GM12873 (cell line): Measurements from ENCODE around the gene POLE4.

ENCODE experiments used
- TF ChIP-seq, protein P1 (sequence below): IDR thresholded peaks from 2 replicates; pipeline ENCODE4 v1.5.1; 2012; ENCODE audit warnings: low read depth, mild to moderate bottlenecking, moderate library complexity, low read length, control low read depth; ENCODE audit not compliant: insufficient read depth; ENCODE audit errors: missing control alignments

POLE4 gene, protein sequence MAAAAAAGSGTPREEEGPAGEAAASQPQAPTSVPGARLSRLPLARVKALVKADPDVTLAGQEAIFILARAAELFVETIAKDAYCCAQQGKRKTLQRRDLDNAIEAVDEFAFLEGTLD

DNA sequence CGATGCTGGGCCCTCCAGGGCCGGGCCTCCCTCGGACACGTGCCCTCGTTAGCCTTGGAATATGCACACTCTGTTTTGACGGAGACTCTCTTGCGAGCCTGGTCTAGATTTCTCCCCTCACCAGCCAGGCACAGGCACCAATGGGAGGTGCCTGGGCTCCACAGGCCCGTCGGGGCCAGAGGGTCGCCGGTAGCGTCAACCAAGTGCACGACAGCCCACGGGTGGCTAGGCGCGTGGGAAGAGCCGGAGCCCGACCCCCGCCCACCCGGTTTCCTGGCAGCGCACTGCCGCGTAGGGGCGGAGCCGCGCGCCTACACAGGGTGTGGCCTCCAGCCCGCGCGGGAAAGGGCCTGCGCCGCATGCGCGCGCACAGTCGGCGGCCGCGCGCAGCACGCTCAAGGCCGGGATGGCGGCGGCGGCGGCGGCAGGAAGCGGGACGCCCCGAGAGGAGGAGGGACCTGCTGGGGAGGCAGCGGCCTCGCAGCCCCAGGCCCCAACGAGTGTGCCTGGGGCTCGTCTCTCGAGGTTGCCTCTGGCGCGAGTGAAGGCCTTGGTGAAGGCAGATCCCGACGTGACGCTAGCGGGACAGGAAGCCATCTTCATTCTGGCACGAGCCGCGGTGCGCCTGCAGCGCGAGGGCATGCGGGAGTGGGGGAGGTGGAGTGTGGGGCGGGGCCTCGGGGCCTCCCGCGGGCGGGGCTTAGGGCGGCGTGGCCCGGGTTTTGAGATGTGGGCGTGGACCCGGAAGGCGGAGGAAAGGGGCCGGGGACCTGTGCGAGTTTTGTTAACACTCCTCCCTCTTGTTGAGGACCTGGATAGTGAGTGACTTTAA, at the start of gene POLE4:
Gene POLE4 (plus strand): TSS at position 370 of the 832 bp plus-strand sequence. CDS start 37 bp downstream, at position 407.
- TF ChIP-seq, protein P1, sequence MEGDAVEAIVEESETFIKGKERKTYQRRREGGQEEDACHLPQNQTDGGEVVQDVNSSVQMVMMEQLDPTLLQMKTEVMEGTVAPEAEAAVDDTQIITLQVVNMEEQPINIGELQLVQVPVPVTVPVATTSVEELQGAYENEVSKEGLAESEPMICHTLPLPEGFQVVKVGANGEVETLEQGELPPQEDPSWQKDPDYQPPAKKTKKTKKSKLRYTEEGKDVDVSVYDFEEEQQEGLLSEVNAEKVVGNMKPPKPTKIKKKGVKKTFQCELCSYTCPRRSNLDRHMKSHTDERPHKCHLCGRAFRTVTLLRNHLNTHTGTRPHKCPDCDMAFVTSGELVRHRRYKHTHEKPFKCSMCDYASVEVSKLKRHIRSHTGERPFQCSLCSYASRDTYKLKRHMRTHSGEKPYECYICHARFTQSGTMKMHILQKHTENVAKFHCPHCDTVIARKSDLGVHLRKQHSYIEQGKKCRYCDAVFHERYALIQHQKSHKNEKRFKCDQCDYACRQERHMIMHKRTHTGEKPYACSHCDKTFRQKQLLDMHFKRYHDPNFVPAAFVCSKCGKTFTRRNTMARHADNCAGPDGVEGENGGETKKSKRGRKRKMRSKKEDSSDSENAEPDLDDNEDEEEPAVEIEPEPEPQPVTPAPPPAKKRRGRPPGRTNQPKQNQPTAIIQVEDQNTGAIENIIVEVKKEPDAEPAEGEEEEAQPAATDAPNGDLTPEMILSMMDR = no peak

DNA sequence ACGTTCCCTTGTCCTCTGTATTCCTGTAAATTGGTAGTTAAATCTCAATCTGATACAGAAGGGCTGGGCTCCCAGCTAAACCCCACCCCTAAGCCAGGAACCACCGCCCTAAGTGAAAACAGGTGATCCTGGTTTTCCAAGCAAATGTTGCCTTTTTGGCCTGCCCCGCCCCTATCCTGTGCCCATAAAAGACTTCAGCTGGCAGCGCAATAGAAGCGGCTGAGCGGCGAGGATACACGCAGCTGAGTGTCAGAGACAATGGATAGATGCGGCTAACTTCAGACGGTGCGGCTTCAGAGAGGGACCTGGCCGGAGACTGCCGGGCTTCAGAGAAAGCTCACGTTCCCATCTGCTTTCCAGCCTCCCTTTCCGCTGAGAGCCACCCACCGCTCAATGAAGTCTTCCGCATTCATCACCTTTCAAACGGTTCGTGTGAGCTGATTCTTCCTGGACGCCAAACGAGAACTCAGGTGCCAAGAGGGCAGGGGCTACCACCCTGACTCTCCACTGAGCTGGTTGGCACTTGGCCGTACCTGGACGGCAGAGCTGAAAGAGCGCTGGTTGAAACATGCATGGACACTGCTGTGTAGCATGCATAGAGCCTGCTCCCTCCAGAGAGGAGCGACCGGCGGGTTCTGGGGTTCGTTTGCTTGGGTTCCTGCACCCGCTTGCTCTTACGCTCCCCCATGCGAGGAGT, 49.5 kb upstream of the POLE4 start:
- TF ChIP-seq, protein P1 = no peak

DNA sequence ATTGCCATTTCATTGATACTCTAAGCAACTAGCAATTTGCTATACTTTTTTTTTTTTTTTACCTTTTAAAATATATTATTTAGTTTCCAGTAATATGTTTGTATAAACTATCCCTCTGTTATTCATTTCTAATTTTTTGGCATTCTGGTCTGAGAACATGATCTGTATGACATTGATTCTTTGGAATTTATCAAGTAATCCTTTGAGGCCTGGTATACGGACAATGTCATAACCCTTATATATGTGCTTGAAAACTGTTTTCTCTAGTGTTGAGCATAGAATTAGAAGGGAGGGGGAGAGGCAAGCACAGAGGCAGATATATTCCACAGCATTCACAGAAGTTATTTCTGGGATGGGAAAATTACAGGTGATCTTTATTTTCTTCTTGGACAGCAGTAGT, 48.2 kb upstream of the POLE4 start:
- TF ChIP-seq, protein P1 = no peak

DNA sequence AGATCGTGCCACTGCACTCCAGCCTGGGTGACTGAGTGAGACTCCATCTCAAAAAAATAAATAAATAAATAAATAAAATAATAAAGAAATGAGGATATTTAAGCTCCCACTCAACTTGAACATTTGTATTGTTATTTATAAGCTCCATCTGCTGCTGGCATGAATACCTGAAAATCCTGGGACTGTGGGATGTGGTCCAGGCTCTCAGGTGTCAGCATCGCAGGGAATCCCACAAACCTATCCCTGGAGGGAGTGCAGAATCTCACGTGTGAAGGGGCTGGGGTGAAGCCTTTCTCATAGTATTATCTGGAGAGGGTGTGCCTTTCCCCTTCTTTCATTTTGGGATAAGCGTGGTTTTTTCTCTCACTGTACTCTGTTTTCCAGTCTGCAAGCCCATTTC, 47.4 kb upstream of the POLE4 start:
- TF ChIP-seq, protein P1 = no peak

GRCh38 chr2:74915743-74916142, 42.7 kb upstream of the POLE4 start:
- TF ChIP-seq, protein P1 = no peak

- TF ChIP-seq, protein P1 = no peak
These were observed 42.0 kb upstream of the POLE4 start for GRCh38 chr2:74916394-74916793.
